ENCODE results near the gene ADCY5.
A peak's percentile ranks its signal among the peaks of the same experiment; 100 is the strongest.

The ADCY5 gene

GRCh38 chr3:123458255-123458654 is 9.4 kb upstream of the ADCY5 start:
- DNase-seq (ENCODE audit: low spot score), result no peak

GRCh38 chr3:123457841-123458240 is 9.0 kb upstream of the ADCY5 start:
- DNase-seq (ENCODE audit: low spot score), result no peak

- no peak for DNase-seq (ENCODE audit: low spot score)
Measured at GRCh38 chr3:123453675-123454074, 4.8 kb upstream of the ADCY5 start.

- no peak for DNase-seq (ENCODE audit: low spot score)
Measured at GRCh38 chr3:123451186-123451585, 2.3 kb upstream of the ADCY5 start.

GRCh38 chr3:123449997-123450604 is 1.2 kb upstream of the ADCY5 start:
- peak; percentile 26 for DNase-seq (ENCODE audit: low spot score)

GRCh38 chr3:123449102-123449996 is 459 bp upstream of the ADCY5 start:
- DNase-seq (ENCODE audit: low spot score), result no peak

- DNase-seq (ENCODE audit: low spot score), result no peak
Measured at GRCh38 chr3:123447749-123448517, 957 bp downstream of the ADCY5 start.

GRCh38 chr3:123447416-123447748 is 1.5 kb downstream of the ADCY5 start:
- no peak for DNase-seq (ENCODE audit: low spot score)

- no peak for DNase-seq (ENCODE audit: low spot score)
Measured at GRCh38 chr3:123446610-123447109, 2.2 kb downstream of the ADCY5 start.

GRCh38 chr3:123446210-123446609 is 2.7 kb downstream of the ADCY5 start:
- no peak for DNase-seq (ENCODE audit: low spot score)

- DNase-seq (ENCODE audit: low spot score), result no peak
Measured at GRCh38 chr3:123445702-123446101, 3.2 kb downstream of the ADCY5 start.

- no peak for DNase-seq (ENCODE audit: low spot score)
Measured at GRCh38 chr3:123444744-123445143, 4.1 kb downstream of the ADCY5 start.

GRCh38 chr3:123444023-123444422 is 4.9 kb downstream of the ADCY5 start:
- peak; percentile 34 for DNase-seq (ENCODE audit: low spot score)

- DNase-seq (ENCODE audit: low spot score), result no peak
Measured at GRCh38 chr3:123442908-123443307, 6.0 kb downstream of the ADCY5 start.

- DNase-seq (ENCODE audit: low spot score), result no peak
Measured at GRCh38 chr3:123442125-123442524, 6.8 kb downstream of the ADCY5 start.

- DNase-seq (ENCODE audit: low spot score), result no peak
Measured at GRCh38 chr3:123439806-123440580, 8.9 kb downstream of the ADCY5 start.

- no peak for DNase-seq (ENCODE audit: low spot score)
Measured at GRCh38 chr3:123432832-123433523, 15.9 kb downstream of the ADCY5 start.

- DNase-seq (ENCODE audit: low spot score), result no peak
Measured at GRCh38 chr3:123431658-123432324, 17.1 kb downstream of the ADCY5 start.

GRCh38 chr3:123431007-123431657 is 17.8 kb downstream of the ADCY5 start:
- DNase-seq (ENCODE audit: low spot score), result no peak

- DNase-seq (ENCODE audit: low spot score), result no peak
Measured at GRCh38 chr3:123430266-123430665, 18.6 kb downstream of the ADCY5 start.
